H1 (cell line): Measurements from ENCODE around the gene HOATZ. TPM values are rescaled to one million over a fixed set of nuclear protein-coding genes. Genes with fewer than 3 reads are reported as not detected.

Experiments
- CTCF ChIA-PET: fragments of 300-600 bp; sonication (Branson Sonifier 250); formaldehyde crosslinking; loops from one replicate; lab custom pipeline; 2021; ENCODE audit not compliant: partially characterized antibody; lab: Charles Lee
- POLR2A ChIA-PET: fragments of 300-600 bp; sonication (Branson Sonifier 250); formaldehyde crosslinking; loops from one replicate; lab custom pipeline; 2021; ENCODE audit warnings: inconsistent platforms; ENCODE audit not compliant: partially characterized antibody; lab: Charles Lee
- DNase-seq, 2 experiments: peaks; one replicate each; pipeline versions ENCODE4 v3.0.0 to v3.0.0-alpha.2; 2010 to 2022; ENCODE audit warnings: low spot score in 2 of 2, low read depth in 1 of 2, mixed read lengths in 1 of 2
- FAIRE-seq: peaks from 2 replicates; lab custom pipeline; 2011; peaks lifted over from hg19 to GRCh38; lab: Jason Lieb, UNC
- H2AFZ ChIP-seq: 2 replicates; pipeline ENCODE4 v1.8.1; 2012; ENCODE audit warnings: low read length, inconsistent platforms
- H2AK5ac ChIP-seq: 2 replicates; pipeline ENCODE4 v1.6.1; 2013; ENCODE audit warnings: low read depth, low read length
- H2BK120ac ChIP-seq: replicated peaks from 2 replicates; pipeline ENCODE3; 2013; ENCODE audit warnings: low read depth, low read length, inconsistent platforms
- H2BK12ac ChIP-seq: 2 replicates; pipeline ENCODE4 v1.6.1; 2013; ENCODE audit warnings: low read depth, low read length
- H2BK15ac ChIP-seq: 2 replicates; pipeline ENCODE4 v1.6.1; 2013; ENCODE audit warnings: low read length
- H2BK20ac ChIP-seq: 2 replicates; pipeline ENCODE4 v1.6.1; 2013; ENCODE audit warnings: low read length
- H2BK5ac ChIP-seq: 2 replicates; pipeline ENCODE4 v1.6.1; 2013; ENCODE audit warnings: low read depth, low read length
- H3K14ac ChIP-seq: 2 replicates; pipeline ENCODE4 v1.6.1; 2013; ENCODE audit warnings: inconsistent platforms; ENCODE audit not compliant: insufficient read length
- H3K18ac ChIP-seq: 2 replicates; pipeline ENCODE4 v1.6.1; 2013; ENCODE audit warnings: low read length; ENCODE audit errors: extremely low read depth
- H3K23ac ChIP-seq: 2 replicates; pipeline ENCODE4 v1.6.1; 2013; ENCODE audit warnings: inconsistent platforms; ENCODE audit not compliant: insufficient read length
- H3K23me2 ChIP-seq: 2 replicates; pipeline ENCODE4 v1.6.1; 2013; ENCODE audit warnings: low read depth, low read length
- H3K27ac ChIP-seq: 2 replicates; pipeline ENCODE4 v1.6.1; 2011; ENCODE audit warnings: low read depth, low read length, inconsistent platforms
- H3K27me3 ChIP-seq, 4 experiments: replicated peaks in 1 of 4; 1 replicate in 1 of 4; 2 replicates in 3 of 4; pipeline versions ENCODE4 v1.6.1 to v1.8.1; 2011 to 2013; ENCODE audit warnings: low read length in 3 of 4, mild to moderate bottlenecking in 3 of 4, inconsistent platforms in 2 of 4, mixed read lengths in 2 of 4, moderate library complexity in 1 of 4; ENCODE audit not compliant: control insufficient read depth in 3 of 4, insufficient read depth in 3 of 4; ENCODE audit errors: extremely low read depth in 1 of 4
- H3K36me3 ChIP-seq, 4 experiments: 2 replicates each; pipeline versions ENCODE4 v1.6.1 to v1.8.1; 2011 to 2013; ENCODE audit warnings: mild to moderate bottlenecking in 4 of 4, low read length in 3 of 4, moderate library complexity in 2 of 4, control low read depth in 1 of 4, inconsistent platforms in 1 of 4; ENCODE audit not compliant: insufficient read depth in 4 of 4, control insufficient read depth in 2 of 4
- H3K4ac ChIP-seq: replicated peaks from 2 replicates; pipeline ENCODE3; 2013; ENCODE audit warnings: low read length, low read depth, mixed read lengths, inconsistent platforms; ENCODE audit not compliant: insufficient read length
- H3K4me1 ChIP-seq, 4 experiments: replicated peaks in 1 of 4; 1 replicate in 1 of 4; 2 replicates in 3 of 4; pipeline versions ENCODE4 v1.6.1 to v1.8.1; 2011 to 2013; ENCODE audit warnings: low read length in 3 of 4, inconsistent platforms in 2 of 4, mixed read lengths in 1 of 4; ENCODE audit not compliant: insufficient read depth in 4 of 4, control insufficient read depth in 3 of 4
- H3K4me2 ChIP-seq, 2 experiments: 2 replicates each; pipeline versions ENCODE4 v1.6.1 to v1.8.1; 2011 to 2013; ENCODE audit warnings: low read depth in 2 of 2, low read length in 2 of 2, control low read depth in 1 of 2, inconsistent platforms in 1 of 2, mild to moderate bottlenecking in 1 of 2; ENCODE audit not compliant: insufficient read depth in 1 of 2
- H3K4me3 ChIP-seq, 4 experiments: fragments of 200-600, 300-600 bp in 1 of 4; sonication (generic), shearing (Covaris generic), sonication (Bioruptor Twin) in 1 of 4; 2 replicates each; pipeline versions ENCODE4 v1.5.1 to v1.8.1; 2011 to 2016; ENCODE audit warnings: low read length in 4 of 4, low read depth in 3 of 4, control low read depth in 2 of 4, inconsistent platforms in 2 of 4, mild to moderate bottlenecking in 2 of 4, mixed read lengths in 1 of 4, moderate library complexity in 1 of 4; ENCODE audit not compliant: insufficient read depth in 2 of 4; ENCODE audit errors: extremely low read depth in 1 of 4
- H3K56ac ChIP-seq: replicated peaks from 2 replicates; pipeline ENCODE3; 2013; ENCODE audit warnings: low read depth, mild to moderate bottlenecking, mixed read lengths, low read length, inconsistent platforms; ENCODE audit not compliant: insufficient read length
- H3K79me1 ChIP-seq: 2 replicates; pipeline ENCODE4 v1.6.1; 2013; ENCODE audit warnings: low read depth, low read length, control low read depth
- H3K79me2 ChIP-seq, 2 experiments: 2 replicates each; pipeline versions ENCODE4 v1.6.1 to v1.8.1; 2012 to 2013; ENCODE audit warnings: low read length in 2 of 2, mild to moderate bottlenecking in 2 of 2, inconsistent platforms in 1 of 2; ENCODE audit not compliant: insufficient read depth in 2 of 2, control insufficient read depth in 1 of 2
- H3K9ac ChIP-seq, 4 experiments: replicated peaks in 1 of 4; 1 replicate in 1 of 4; 2 replicates in 3 of 4; pipeline versions ENCODE4 v1.6.1 to v1.8.1; 2011 to 2013; ENCODE audit warnings: low read depth in 3 of 4, low read length in 3 of 4, control low read depth in 2 of 4, mild to moderate bottlenecking in 2 of 4, moderate library complexity in 2 of 4, inconsistent platforms in 1 of 4; ENCODE audit errors: extremely low read depth in 1 of 4
- H3K9me3 ChIP-seq, 2 experiments: 2 replicates each; pipeline versions ENCODE4 v1.6.1 to v1.8.1; 2012 to 2013; ENCODE audit warnings: mild to moderate bottlenecking in 2 of 2, moderate library complexity in 2 of 2, control low read depth in 1 of 2, inconsistent platforms in 1 of 2, low read depth in 1 of 2, low read length in 1 of 2, mixed read lengths in 1 of 2; ENCODE audit not compliant: insufficient read depth in 2 of 2
- H4K20me1 ChIP-seq, 2 experiments: replicated peaks in 1 of 2; 2 replicates each; pipeline versions ENCODE3 to v1.8.1; 2011 to 2013; ENCODE audit warnings: inconsistent platforms in 2 of 2, low read length in 2 of 2, mild to moderate bottlenecking in 1 of 2; ENCODE audit not compliant: insufficient read depth in 2 of 2, control insufficient read depth in 1 of 2
- H4K5ac ChIP-seq: 2 replicates; pipeline ENCODE4 v1.6.1; 2013; ENCODE audit warnings: low read length, low read depth, mixed read lengths, inconsistent platforms; ENCODE audit not compliant: insufficient read length
- H4K8ac ChIP-seq: 2 replicates; pipeline ENCODE4 v1.8.0; 2013; ENCODE audit warnings: mild to moderate bottlenecking, moderate library complexity, low read length, inconsistent platforms; ENCODE audit not compliant: insufficient read depth; ENCODE audit errors: extremely low read depth
- H4K91ac ChIP-seq: replicated peaks from 2 replicates; pipeline ENCODE3; 2013; ENCODE audit warnings: low read length, mixed read lengths, inconsistent platforms; ENCODE audit not compliant: insufficient read length
- ASH2L ChIP-seq: fragments of 200-600, 300-600 bp; sonication (generic); IDR thresholded peaks from one replicate; pipeline ENCODE4 v1.7.1; 2017; ENCODE audit warnings: low read length
- BCL11A ChIP-seq, 2 experiments: IDR thresholded peaks; one replicate each; pipeline ENCODE4 v1.6.1; 2011; ENCODE audit warnings: low read depth in 2 of 2, low read length in 2 of 2, mild to moderate bottlenecking in 2 of 2
- CREB1 ChIP-seq: IDR thresholded peaks from 2 replicates; pipeline ENCODE4 v1.6.1; 2012; ENCODE audit warnings: inconsistent platforms
- JUND ChIP-seq: IDR thresholded peaks from 2 replicates; pipeline ENCODE4 v1.6.1; 2011; ENCODE audit warnings: mild to moderate bottlenecking, improper control_type of control experiment, low read length
- RFX5 ChIP-seq: IDR thresholded peaks from 2 replicates; pipeline ENCODE4 v1.6.1; 2011; ENCODE audit warnings: low read depth, low read length, improper control_type of control experiment, borderline replicate concordance
- SAP30 ChIP-seq: fragments of 300-600 bp; sonication (generic); IDR thresholded peaks from 2 replicates; pipeline ENCODE4 v1.7.1; 2012; ENCODE audit warnings: low read length, moderate library complexity, mild to moderate bottlenecking, inconsistent platforms; ENCODE audit not compliant: insufficient read depth, insufficient replicate concordance
- SIX5 ChIP-seq: IDR thresholded peaks from 2 replicates; pipeline ENCODE4 v1.6.1; 2011; ENCODE audit warnings: mild to moderate bottlenecking, low read depth, low read length
- YY1 ChIP-seq: IDR thresholded peaks from 2 replicates; pipeline ENCODE4 v1.6.1; 2011; ENCODE audit warnings: low read depth, mild to moderate bottlenecking, low read length
- WGBS, 2 experiments: shearing (Covaris generic) in 1 of 2; methylation state at CpG; one replicate each; pipeline versions ENCODE4 v1.1.6 to v1.1.7; 2013 to 2015; ENCODE audit warnings: low lambda C conversion rate in 2 of 2, mixed read lengths in 2 of 2, inconsistent platforms in 1 of 2, low coverage in 1 of 2, missing lambda C conversion rate in 1 of 2; ENCODE audit not compliant: insufficient replicate concordance in 2 of 2, insufficient coverage in 1 of 2, insufficient read length in 1 of 2; ENCODE audit errors: extremely low coverage in 1 of 2, missing lambda C conversion rate in 1 of 2; 5-methylcytosine and 5-hydroxymethylcytosine counted together
- polyA plus RNA-seq, 7 experiments: library from polyadenylated mRNA; depleted of rRNA in 3 of 7; stranded (reverse) in 5 of 7; unstranded in 2 of 7; fragments of >200 nt in 5 of 7; fragments of 200-250 nt in 2 of 7; gene quantifications; 1 replicate in 5 of 7; 2 replicates in 1 of 7; 4 replicates in 1 of 7; pipeline versions ENCODE4 v1.2.1 to v1.2.3, GENCODE V29; 2011 to 2013; ENCODE audit warnings: missing spikeins in 2 of 7, mixed read lengths in 2 of 7
- total RNA-seq: library from RNA; stranded (reverse); fragmentation: NEBNext Ultra II Directional; extraction: Animal tissue kit (Norgen Biotek cat#: 25700); gene quantifications from 2 replicates; pipeline ENCODE4 v1.2.1, GENCODE V29; 2021
- TF ChIP-seq, protein P1 (sequence below): IDR thresholded peaks from 2 replicates; pipeline ENCODE4 v1.6.1; 2011; ENCODE audit warnings: low read depth, mild to moderate bottlenecking, low read length; ENCODE audit not compliant: insufficient read depth
- TF ChIP-seq, protein P2 (sequence below): IDR thresholded peaks from 2 replicates; pipeline ENCODE4 v1.6.1; 2011; ENCODE audit warnings: low read length, improper control_type of control experiment

Gene HOATZ
- total and polyA plus RNA-seq, 2 of the 8 experiments (the other 6 are each of a cell fraction or from before 2014, with no cell fraction given): not detected

DNA sequence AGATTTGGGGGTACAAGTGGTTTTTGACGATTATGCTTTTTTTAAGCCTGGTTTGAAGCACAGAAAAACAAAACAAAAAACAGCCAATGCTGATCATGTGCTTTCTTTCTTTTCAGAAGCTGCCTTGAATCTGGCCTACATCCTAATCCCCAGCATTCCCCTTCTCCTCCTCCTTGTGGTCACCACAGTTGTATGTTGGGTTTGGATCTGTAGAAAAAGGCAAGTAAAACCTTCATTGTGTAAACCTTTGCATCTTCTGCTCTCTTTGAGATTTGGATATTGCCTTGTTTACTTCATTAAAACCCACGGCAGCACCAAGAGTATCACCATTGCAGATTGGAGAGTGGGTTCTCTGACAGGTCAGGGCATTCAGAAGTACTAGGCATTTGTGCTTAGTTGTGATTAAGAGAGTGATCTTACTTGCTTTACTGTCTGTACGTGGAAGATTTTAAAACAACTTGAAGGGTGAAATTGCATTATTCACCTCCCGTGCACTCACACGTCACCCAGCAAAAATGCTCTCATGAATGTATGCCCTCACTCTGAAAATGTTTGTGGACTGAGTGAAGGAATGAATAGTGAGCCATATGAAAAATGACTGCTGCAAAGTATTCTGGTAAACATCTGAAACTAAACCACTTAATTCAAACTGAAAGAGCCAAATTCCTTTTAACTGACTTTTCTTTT is 43.0 kb downstream of the HOATZ start:
- Histone ChIP-seq H2BK5ac (no peak overlapping the region), H3K27ac (no peak overlapping the region), H4K5ac (no peak overlapping the region), H2BK15ac (no peak overlapping the region), H3K4me1 (peaks cover 0 to 5% (median 4%) of the 10 kb centered on the region in 4 experiments; a peak in 4 of 7 replicates), H3K23ac (no peak overlapping the region), H4K8ac (no peak overlapping the region), H3K79me1 (no peaks in the 10 kb centered on the region), H3K36me3 (peaks cover 0 to 13% (median 6%) of the 10 kb centered on the region in 4 experiments; a peak in 3 of 8 replicates), H3K23me2 (no peaks in the 10 kb centered on the region; the same call in 1 of the 2 replicates), H3K4me2 (no peak overlapping the region), H3K9me3 (peaks cover 8% of the 10 kb centered on the region in 2 experiments; a peak in 3 of 4 replicates), H3K56ac (no peak overlapping the region), H2BK120ac (no peak overlapping the region), H4K91ac (no peak overlapping the region), H3K4me3 (no peak overlapping the region), H3K18ac (no peak overlapping the region), H2AFZ (no peak overlapping the region), H3K27me3 (no peaks in the 10 kb centered on the region), H2AK5ac (no peak overlapping the region), H3K79me2 (no peaks in the 10 kb centered on the region), H4K20me1 (no peaks in the 10 kb centered on the region), H3K9ac (no peak overlapping the region), H2BK12ac (no peak overlapping the region), H3K4ac (no peak overlapping the region), H2BK20ac (no peak overlapping the region), H3K14ac (no peak overlapping the region)
- FAIRE-seq: no peak
- 81% methylated on average over 5 of the region's 5 CpGs; no CpG with 5 or more reads in 1 of the 2 experiments for WGBS, 2 experiments
- POLR2A ChIA-PET: no interaction called here
- CTCF ChIA-PET: interaction anchor here (0.7 to 1.5 kb wide), 2 partner anchors 9 to 15 kb away, joined by 3 read pairs; no protein-coding TSS in a partner anchor
- no peak for DNase-seq
- TF ChIP-seq RFX5 (no peak), YY1 (no peak), SAP30 (no peak), SIX5 (no peak), JUND (no peak), CREB1 (no peak), ASH2L (no peak), BCL11A (IDR thresholded peaks at IDR 0.05; ENCODE audit: low read depth in 2 of 2, low read length in 2 of 2) (no peak)
- TF ChIP-seq, protein P1, sequence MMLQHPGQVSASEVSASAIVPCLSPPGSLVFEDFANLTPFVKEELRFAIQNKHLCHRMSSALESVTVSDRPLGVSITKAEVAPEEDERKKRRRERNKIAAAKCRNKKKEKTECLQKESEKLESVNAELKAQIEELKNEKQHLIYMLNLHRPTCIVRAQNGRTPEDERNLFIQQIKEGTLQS: no peak
- TF ChIP-seq, protein P2, sequence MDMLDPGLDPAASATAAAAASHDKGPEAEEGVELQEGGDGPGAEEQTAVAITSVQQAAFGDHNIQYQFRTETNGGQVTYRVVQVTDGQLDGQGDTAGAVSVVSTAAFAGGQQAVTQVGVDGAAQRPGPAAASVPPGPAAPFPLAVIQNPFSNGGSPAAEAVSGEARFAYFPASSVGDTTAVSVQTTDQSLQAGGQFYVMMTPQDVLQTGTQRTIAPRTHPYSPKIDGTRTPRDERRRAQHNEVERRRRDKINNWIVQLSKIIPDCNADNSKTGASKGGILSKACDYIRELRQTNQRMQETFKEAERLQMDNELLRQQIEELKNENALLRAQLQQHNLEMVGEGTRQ: no peak
